ENCODE results near the gene KLHL13.
"Not testable (repeated sequence)": the region's sequence is repeated elsewhere in the genome, so short reads cannot be mapped to it uniquely, and the experiment has no call there.

KLHL13 gene

GRCh38 chrX:118026631-118027030 is 90.0 kb downstream of the KLHL13 start:
- no peaks in the 10 kb centered on the region for H3K9me3 ChIP-seq (ENCODE audit: control insufficient read depth in 2 of 2, low read length in 2 of 2)
- H3K36me3 ChIP-seq (ENCODE audit: control insufficient read depth in 2 of 2, insufficient read depth in 2 of 2, low read length in 2 of 2), result no peaks in the 10 kb centered on the region
- no peaks in the 10 kb centered on the region for H3K27me3 ChIP-seq (ENCODE audit: control insufficient read depth in 1 of 2, insufficient read depth in 2 of 2, low read length in 2 of 2)
- H3K27ac ChIP-seq (ENCODE audit: low read length), result no peak overlapping the region
- no peak overlapping the region for H3K9ac ChIP-seq (ENCODE audit: low read length in 2 of 2)
- no peak overlapping the region for H3K4me3 ChIP-seq (ENCODE audit: low read length in 2 of 2)
- no peaks in the 10 kb centered on the region for H3K4me1 ChIP-seq (ENCODE audit: control insufficient read depth, insufficient read depth, low read length)

GRCh38 chrX:118025226-118025625 is 91.4 kb downstream of the KLHL13 start:
- no peaks in the 10 kb centered on the region for H3K27me3 ChIP-seq (ENCODE audit: control insufficient read depth in 1 of 2, insufficient read depth in 2 of 2, low read length in 2 of 2)
- H3K27ac ChIP-seq (ENCODE audit: low read length), result no peak overlapping the region
- H3K4me3 ChIP-seq (ENCODE audit: low read length in 2 of 2), result no peak overlapping the region
- H3K36me3 ChIP-seq (ENCODE audit: control insufficient read depth in 2 of 2, insufficient read depth in 2 of 2, low read length in 2 of 2), result no peaks in the 10 kb centered on the region
- no peak overlapping the region for H3K9ac ChIP-seq (ENCODE audit: low read length in 2 of 2)
- H3K4me1 ChIP-seq (ENCODE audit: control insufficient read depth, insufficient read depth, low read length), result no peaks in the 10 kb centered on the region
- H3K9me3 ChIP-seq (ENCODE audit: control insufficient read depth in 2 of 2, low read length in 2 of 2), result no peaks in the 10 kb centered on the region

GRCh38 chrX:118024482-118024881 is 92.1 kb downstream of the KLHL13 start:
- no peak overlapping the region for H3K9ac ChIP-seq (ENCODE audit: low read length in 2 of 2)
- no peak overlapping the region for H3K4me3 ChIP-seq (ENCODE audit: low read length in 2 of 2)
- no peaks in the 10 kb centered on the region for H3K9me3 ChIP-seq (ENCODE audit: control insufficient read depth in 2 of 2, low read length in 2 of 2)
- H3K36me3 ChIP-seq (ENCODE audit: control insufficient read depth in 2 of 2, insufficient read depth in 2 of 2, low read length in 2 of 2), result no peaks in the 10 kb centered on the region
- H3K27me3 ChIP-seq (ENCODE audit: control insufficient read depth in 1 of 2, insufficient read depth in 2 of 2, low read length in 2 of 2), result no peaks in the 10 kb centered on the region
- no peak overlapping the region for H3K27ac ChIP-seq (ENCODE audit: low read length)
- H3K4me1 ChIP-seq (ENCODE audit: control insufficient read depth, insufficient read depth, low read length), result no peaks in the 10 kb centered on the region

- H3K4me1 ChIP-seq (ENCODE audit: control insufficient read depth, insufficient read depth, low read length), result no peaks in the 10 kb centered on the region
- no peaks in the 10 kb centered on the region for H3K36me3 ChIP-seq (ENCODE audit: control insufficient read depth in 2 of 2, insufficient read depth in 2 of 2, low read length in 2 of 2)
- H3K9me3 ChIP-seq (ENCODE audit: control insufficient read depth in 2 of 2, low read length in 2 of 2), result no peaks in the 10 kb centered on the region
- H3K27me3 ChIP-seq (ENCODE audit: control insufficient read depth in 1 of 2, insufficient read depth in 2 of 2, low read length in 2 of 2), result no peaks in the 10 kb centered on the region
- H3K27ac ChIP-seq (ENCODE audit: low read length), result no peak overlapping the region
- no peak overlapping the region for H3K4me3 ChIP-seq (ENCODE audit: low read length in 2 of 2)
- H3K9ac ChIP-seq (ENCODE audit: low read length in 2 of 2), result no peak overlapping the region
These were observed 93.9 kb downstream of the KLHL13 start for GRCh38 chrX:118022753-118023152.

GRCh38 chrX:118016422-118016821 is 100.2 kb downstream of the KLHL13 start:
- H3K4me3 ChIP-seq (ENCODE audit: low read length in 2 of 2), result no peak overlapping the region
- no peak overlapping the region for H3K9ac ChIP-seq (ENCODE audit: low read length in 2 of 2)
- no peaks in the 10 kb centered on the region for H3K9me3 ChIP-seq (ENCODE audit: control insufficient read depth in 2 of 2, low read length in 2 of 2)
- H3K27me3 ChIP-seq (ENCODE audit: control insufficient read depth in 1 of 2, insufficient read depth in 2 of 2, low read length in 2 of 2), result no peaks in the 10 kb centered on the region
- H3K4me1 ChIP-seq (ENCODE audit: control insufficient read depth, insufficient read depth, low read length), result no peaks in the 10 kb centered on the region
- no peaks in the 10 kb centered on the region for H3K36me3 ChIP-seq (ENCODE audit: control insufficient read depth in 2 of 2, insufficient read depth in 2 of 2, low read length in 2 of 2)
- H3K27ac ChIP-seq (ENCODE audit: low read length), result no peak overlapping the region

- H3K36me3 ChIP-seq (ENCODE audit: control insufficient read depth in 2 of 2, insufficient read depth in 2 of 2, low read length in 2 of 2); H3K4me1 ChIP-seq (ENCODE audit: control insufficient read depth, insufficient read depth, low read length); H3K27me3 ChIP-seq (ENCODE audit: control insufficient read depth in 1 of 2, insufficient read depth in 2 of 2, low read length in 2 of 2); H3K27ac ChIP-seq (ENCODE audit: low read length); H3K9ac ChIP-seq (ENCODE audit: low read length in 2 of 2); H3K9me3 ChIP-seq (ENCODE audit: control insufficient read depth in 2 of 2, low read length in 2 of 2); H3K4me3 ChIP-seq (ENCODE audit: low read length in 2 of 2): not testable (repeated sequence)
These were observed 114.2 kb downstream of the KLHL13 start for GRCh38 chrX:118002417-118002816.

GRCh38 chrX:118000518-118000917 is 116.1 kb downstream of the KLHL13 start:
- no peaks in the 10 kb centered on the region for H3K27me3 ChIP-seq (ENCODE audit: control insufficient read depth in 1 of 2, insufficient read depth in 2 of 2, low read length in 2 of 2)
- no peak overlapping the region for H3K9ac ChIP-seq (ENCODE audit: low read length in 2 of 2)
- H3K36me3 ChIP-seq (ENCODE audit: control insufficient read depth in 2 of 2, insufficient read depth in 2 of 2, low read length in 2 of 2), result no peaks in the 10 kb centered on the region
- H3K27ac ChIP-seq (ENCODE audit: low read length), result no peak overlapping the region
- no peaks in the 10 kb centered on the region for H3K9me3 ChIP-seq (ENCODE audit: control insufficient read depth in 2 of 2, low read length in 2 of 2)
- no peak overlapping the region for H3K4me3 ChIP-seq (ENCODE audit: low read length in 2 of 2)
- no peaks in the 10 kb centered on the region for H3K4me1 ChIP-seq (ENCODE audit: control insufficient read depth, insufficient read depth, low read length)

- H3K36me3 ChIP-seq (ENCODE audit: control insufficient read depth in 2 of 2, insufficient read depth in 2 of 2, low read length in 2 of 2), result no peaks in the 10 kb centered on the region
- no peaks in the 10 kb centered on the region for H3K9me3 ChIP-seq (ENCODE audit: control insufficient read depth in 2 of 2, low read length in 2 of 2)
- H3K4me1 ChIP-seq (ENCODE audit: control insufficient read depth, insufficient read depth, low read length), result no peaks in the 10 kb centered on the region
- H3K27me3 ChIP-seq (ENCODE audit: control insufficient read depth in 1 of 2, insufficient read depth in 2 of 2, low read length in 2 of 2), result no peaks in the 10 kb centered on the region
- no peak overlapping the region for H3K4me3 ChIP-seq (ENCODE audit: low read length in 2 of 2)
- no peak overlapping the region for H3K27ac ChIP-seq (ENCODE audit: low read length)
- no peak overlapping the region for H3K9ac ChIP-seq (ENCODE audit: low read length in 2 of 2)
These were observed 118.4 kb downstream of the KLHL13 start for GRCh38 chrX:117998171-117998570.

GRCh38 chrX:117996918-117997480 is 119.6 kb downstream of the KLHL13 start:
- Histone ChIP-seq H3K4me1 (ENCODE audit: control insufficient read depth, insufficient read depth, low read length) (no peaks in the 10 kb centered on the region), H3K36me3 (ENCODE audit: control insufficient read depth in 2 of 2, insufficient read depth in 2 of 2, low read length in 2 of 2) (no peaks in the 10 kb centered on the region), H3K4me3 (ENCODE audit: low read length in 2 of 2) (no peak overlapping the region), H3K27me3 (ENCODE audit: control insufficient read depth in 1 of 2, insufficient read depth in 2 of 2, low read length in 2 of 2) (no peaks in the 10 kb centered on the region), H3K27ac (ENCODE audit: low read length) (no peak overlapping the region), H3K9ac (ENCODE audit: low read length in 2 of 2) (no peak overlapping the region), H3K9me3 (ENCODE audit: control insufficient read depth in 2 of 2, low read length in 2 of 2) (no peaks in the 10 kb centered on the region)

- no peak overlapping the region for H3K4me3 ChIP-seq (ENCODE audit: low read length in 2 of 2)
- no peaks in the 10 kb centered on the region for H3K4me1 ChIP-seq (ENCODE audit: control insufficient read depth, insufficient read depth, low read length)
- H3K36me3 ChIP-seq (ENCODE audit: control insufficient read depth in 2 of 2, insufficient read depth in 2 of 2, low read length in 2 of 2), result no peaks in the 10 kb centered on the region
- H3K27me3 ChIP-seq (ENCODE audit: control insufficient read depth in 1 of 2, insufficient read depth in 2 of 2, low read length in 2 of 2), result no peaks in the 10 kb centered on the region
- no peaks in the 10 kb centered on the region for H3K9me3 ChIP-seq (ENCODE audit: control insufficient read depth in 2 of 2, low read length in 2 of 2)
- H3K27ac ChIP-seq (ENCODE audit: low read length), result no peak overlapping the region
- no peak overlapping the region for H3K9ac ChIP-seq (ENCODE audit: low read length in 2 of 2)
These were observed 120.2 kb downstream of the KLHL13 start for GRCh38 chrX:117996408-117996807.

GRCh38 chrX:117995378-117995777 is 121.2 kb downstream of the KLHL13 start:
- Histone ChIP-seq H3K27ac (ENCODE audit: low read length) (no peak overlapping the region), H3K27me3 (ENCODE audit: control insufficient read depth in 1 of 2, insufficient read depth in 2 of 2, low read length in 2 of 2) (no peaks in the 10 kb centered on the region), H3K36me3 (ENCODE audit: control insufficient read depth in 2 of 2, insufficient read depth in 2 of 2, low read length in 2 of 2) (no peaks in the 10 kb centered on the region), H3K4me1 (ENCODE audit: control insufficient read depth, insufficient read depth, low read length) (no peaks in the 10 kb centered on the region), H3K9ac (ENCODE audit: low read length in 2 of 2) (no peak overlapping the region), H3K4me3 (ENCODE audit: low read length in 2 of 2) (no peak overlapping the region), H3K9me3 (ENCODE audit: control insufficient read depth in 2 of 2, low read length in 2 of 2) (no peaks in the 10 kb centered on the region)

Measured in stomach smooth muscle (tissue), 2 donors.